K562 (cell line): ENCODE data around the gene DHRS13. TPM values are rescaled to one million over a fixed set of nuclear protein-coding genes. Genes with fewer than 3 reads are reported as not detected.

ENCODE experiments used
- BDP1 ChIP-seq: IDR thresholded peaks from 3 replicates; pipeline ENCODE4 v1.6.1; 2011; ENCODE audit not compliant: insufficient read length, insufficient read depth
- BRD4 ChIP-seq: fragments of 200-600 bp; sonication (generic); IDR thresholded peaks from 2 replicates; pipeline ENCODE4 v1.6.1; 2017; ENCODE audit warnings: inconsistent platforms
- CBX1 ChIP-seq: sonication (generic); IDR thresholded peaks from 2 replicates; pipeline ENCODE4 v1.6.1; 2016; ENCODE audit warnings: antibody characterized with exemption, low read depth, mild to moderate bottlenecking
- CHAMP1 ChIP-seq: fragments of 450-650 bp; IDR thresholded peaks from 2 replicates; pipeline ENCODE4 v1.6.1; 2016; ENCODE audit warnings: mild to moderate bottlenecking
- GMEB1 ChIP-seq: fragments of 250-450 bp; sonication (Bioruptor Pico); IDR thresholded peaks from 2 replicates; pipeline ENCODE4 v1.4.0; 2020; ENCODE audit warnings: mild to moderate bottlenecking
- GTF2B ChIP-seq: IDR thresholded peaks from 2 replicates; pipeline ENCODE4 v1.6.1; 2011; ENCODE audit not compliant: insufficient read length; ENCODE audit errors: extremely low read depth
- HNRNPK ChIP-seq: fragments of 200-400 bp; formaldehyde crosslinking; IDR thresholded peaks from one replicate; pipeline ENCODE4 v1.6.1; 2018; ENCODE audit warnings: mild to moderate bottlenecking, low read depth, low read length; ENCODE audit not compliant: poor library complexity, severe bottlenecking
- ILF3 ChIP-seq: fragments of 450-650 bp; IDR thresholded peaks from 2 replicates; pipeline ENCODE4 v1.6.1; 2018; ENCODE audit warnings: antibody characterized with exemption, mild to moderate bottlenecking, moderate library complexity, borderline replicate concordance
- MAX ChIP-seq: sonication (generic); formaldehyde crosslinking; IDR thresholded peaks from 2 replicates; pipeline ENCODE4 v1.9.0; 2022; ENCODE audit warnings: mild to moderate bottlenecking, missing genetic modification reagents
- MBD2 ChIP-seq: sonication (generic); IDR thresholded peaks from 2 replicates; pipeline ENCODE4 v1.6.1; 2016; ENCODE audit warnings: low read depth, borderline replicate concordance
- MTA2 ChIP-seq: fragments of 450-650 bp; IDR thresholded peaks from 2 replicates; pipeline ENCODE4 v1.6.1; 2016; ENCODE audit warnings: low read depth
- NR1H2 ChIP-seq: sonication (generic); formaldehyde crosslinking; IDR thresholded peaks from 2 replicates; pipeline ENCODE4 v1.4.0; 2020; ENCODE audit warnings: mild to moderate bottlenecking, missing genetic modification reagents
- NR2C1 ChIP-seq, 2 experiments: fragments of 450-650 bp; IDR thresholded peaks; 2 replicates each; pipeline ENCODE4 v1.6.1; 2017; ENCODE audit warnings: mild to moderate bottlenecking in 2 of 2, antibody characterized with exemption in 1 of 2, inconsistent platforms in 1 of 2, missing compliant biosample characterization in 1 of 2, missing genetic modification characterization in 1 of 2
- PHB2 ChIP-seq: fragments of 450-650 bp; IDR thresholded peaks from 2 replicates; pipeline ENCODE4 v1.6.1; 2017; ENCODE audit warnings: low read depth
- POLR3G ChIP-seq: IDR thresholded peaks from 2 replicates; pipeline ENCODE4 v1.6.1; 2011; ENCODE audit not compliant: insufficient read length, insufficient replicate concordance; ENCODE audit errors: extremely low read depth
- PRMT5 ChIP-seq: sonication (generic); formaldehyde crosslinking; IDR thresholded peaks from 2 replicates; pipeline ENCODE4 v1.5.0; 2020; ENCODE audit warnings: missing genetic modification reagents
- RBM15 ChIP-seq: fragments of 200-400 bp; formaldehyde crosslinking; IDR thresholded peaks from 2 replicates; pipeline ENCODE4 v1.6.1; 2018; ENCODE audit warnings: mild to moderate bottlenecking, low read length, moderate library complexity; ENCODE audit not compliant: insufficient read depth
- TAF1 ChIP-seq: IDR thresholded peaks from 2 replicates; pipeline ENCODE4 v1.6.1; 2011; ENCODE audit warnings: mild to moderate bottlenecking, low read length, moderate library complexity; ENCODE audit not compliant: insufficient read depth, control insufficient read depth, severe bottlenecking; ENCODE audit errors: extremely low read depth
- U2AF1 ChIP-seq: fragments of 200-400 bp; formaldehyde crosslinking; optimal IDR thresholded peaks from 2 replicates; pipeline ENCODE3; 2017; ENCODE audit warnings: mild to moderate bottlenecking, low read depth, low read length, moderate library complexity
- USF1 ChIP-seq: sonication (generic); formaldehyde crosslinking; IDR thresholded peaks from 2 replicates; pipeline ENCODE4 v1.9.0; 2022; ENCODE audit warnings: mild to moderate bottlenecking, missing genetic modification reagents
- ZKSCAN8 ChIP-seq: fragments of 200-800 bp; sonication (Bioruptor generic); IDR thresholded peaks from 2 replicates; pipeline ENCODE4 v1.6.1; 2016; ENCODE audit warnings: missing genetic modification characterization, missing compliant biosample characterization
- ZNF589 ChIP-seq: fragments of 200-800 bp; sonication (Bioruptor generic); IDR thresholded peaks from 2 replicates; pipeline ENCODE4 v1.6.1; 2016; ENCODE audit warnings: low read depth, missing genetic modification characterization, missing compliant biosample characterization
- polyA plus RNA-seq, 8 experiments: library from polyadenylated mRNA; depleted of rRNA in 4 of 8; stranded (reverse) in 5 of 8; unstranded in 3 of 8; fragments of >200 nt; fragmentation: Nextera tagmentation in 2 of 8; fragmentation: Illumina TruSeq in 1 of 8; extraction: Ambion mirVana in 2 of 8; extraction: Trizol in 1 of 8; gene quantifications; 2 replicates each; pipeline versions ENCODE4 v1.2.1 to v1.2.3, GENCODE V29; 2011 to 2014; ENCODE audit warnings: inconsistent platforms in 1 of 8, missing spikeins in 1 of 8
- total RNA-seq, 7 experiments: library from RNA; depleted of rRNA in 6 of 7; stranded (reverse); fragments of >200 nt in 6 of 7; fragmentation: Illumina TruSeq in 2 of 7; extraction: Trizol in 2 of 7; gene quantifications; 2 replicates each; pipeline versions ENCODE4 v1.2.1 to v1.2.3, GENCODE V29; 2011 to 2021; ENCODE audit warnings: low replicate concordance in 1 of 7

DHRS13 gene
- total and polyA plus RNA-seq, 9 of the 15 experiments (the other 6 are each of a cell fraction or from before 2014, with no cell fraction given): 0.32 to 52.3 (median 34.3) TPM; not detected in 1

- TF ChIP-seq PRMT5 (CRISPR knock-in tag) (no peak), HNRNPK (no peak), U2AF1 (no peak), CHAMP1 (peak; percentile 99), MAX (CRISPR knock-in tag) (peak; percentile 47; the same call in 1 of the 2 replicates), MTA2 (peak; percentile 100), PHB2 (peak; percentile 100), TAF1 (peak; percentile 79), ZKSCAN8 (CRISPR knock-in tag) (peak; percentile 90), MBD2 (peak; percentile 89), ILF3 (no peak), BRD4 (no peak; the same call in 1 of the 2 replicates), GTF2B (no peak), NR2C1 (IDR thresholded peaks at IDR 0.05) (peak; percentile 69), NR2C1 (tag; IDR thresholded peaks at IDR 0.05) (peak; percentile 40; the same call in 1 of the 2 replicates), POLR3G (no peak), ZNF589 (CRISPR knock-in tag) (peak; percentile 98), BDP1 (no peak), RBM15 (no peak), USF1 (CRISPR knock-in tag) (no peak), NR1H2 (CRISPR knock-in tag) (no peak), CBX1 (no peak), GMEB1 (peak; percentile 40; the same call in 1 of the 2 replicates)
These were observed 37.7 kb downstream of the DHRS13 start (continued) for GRCh38 chr17:28864991-28865849.
